HCT116 (cell line): ENCODE results near the gene PRPF19. TPM values are rescaled to one million over a fixed set of nuclear protein-coding genes. Genes with fewer than 3 reads are reported as not detected.

ENCODE experiments used
- ATAC-seq: fragments of 200-7000 bp; cut with Tn5 transposase; 2 replicates; pipeline ENCODE4 v1.9.1; 2020; ENCODE audit warnings: mild to moderate bottlenecking, moderate library complexity
- BruUV-seq: library from RNA; stranded (reverse); fragments of 400-500 nt; replicated peaks from 2 replicates; lab custom pipeline; 2021; lab: Mats Ljungman, UMichigan
- CTCF ChIA-PET: fragments of 300-600 bp; sonication (Branson Sonifier 250); formaldehyde crosslinking; loops from one replicate; lab custom pipeline; 2021; ENCODE audit warnings: antibody characterized with exemption; lab: Charles Lee
- POLR2A ChIA-PET: fragments of 300-600, 350-600 bp; sonication (Branson Sonifier 250); formaldehyde crosslinking; loops from one replicate; lab custom pipeline; 2021; ENCODE audit warnings: antibody characterized with exemption; lab: Charles Lee
- RAD21 ChIA-PET, 2 experiments: fragments of 300-600 bp; sonication (Branson Sonifier 250); formaldehyde crosslinking; loops; one replicate each; lab custom pipeline; 2023; ENCODE audit warnings: low total read pairs in 2 of 2; ENCODE audit not compliant: uncharacterized antibody in 2 of 2, unreplicated experiment in 2 of 2, low non-redundant PET in 1 of 2; lab: Charles Lee
- DNase-seq: peaks from one replicate; pipeline ENCODE4 v3.0.0-alpha.2; 2010; ENCODE audit warnings: low read depth, low spot score
- H2AFZ ChIP-seq: fragments of 200-600 bp; shearing (Covaris generic), sonication (generic); 2 replicates; pipeline ENCODE4 v1.6.1; 2017; ENCODE audit warnings: low read depth, mixed run types, mixed read lengths, antibody characterized with exemption, low read length; ENCODE audit not compliant: poor library complexity, severe bottlenecking
- H3K27ac ChIP-seq: 2 replicates; pipeline ENCODE4 v1.5.1; 2012; ENCODE audit warnings: low read depth, low read length
- H3K27me3 ChIP-seq: fragments of 200-600 bp; sonication (generic); 2 replicates; pipeline ENCODE4 v1.6.1; 2016; ENCODE audit warnings: mixed run types, low read length, mixed read lengths; ENCODE audit not compliant: insufficient read depth
- H3K36me3 ChIP-seq, 2 experiments: fragments of 200-500 bp in 1 of 2; fragments of 200-600 bp in 1 of 2; sonication (Bioruptor generic) in 1 of 2; sonication (generic) in 1 of 2; 2 replicates each; pipeline versions ENCODE4 v1.5.1 to v1.6.1; 2014 to 2016; ENCODE audit warnings: low read length in 2 of 2, inconsistent platforms in 1 of 2, mixed read lengths in 1 of 2, mixed run types in 1 of 2; ENCODE audit not compliant: insufficient read depth in 2 of 2, control insufficient read depth in 1 of 2
- H3K4me1 ChIP-seq, 2 experiments: fragments of 200-600 bp in 1 of 2; sonication (generic) in 1 of 2; 2 replicates each; pipeline versions ENCODE4 v1.5.1 to v1.6.1; 2012 to 2017; ENCODE audit warnings: low read length in 2 of 2, inconsistent platforms in 1 of 2, mild to moderate bottlenecking in 1 of 2, mixed read lengths in 1 of 2, mixed run types in 1 of 2, moderate library complexity in 1 of 2; ENCODE audit not compliant: insufficient read depth in 2 of 2, control insufficient read depth in 1 of 2
- H3K4me2 ChIP-seq: fragments of 200-600 bp; sonication (generic); 2 replicates; pipeline ENCODE4 v1.6.1; 2017; ENCODE audit warnings: mixed run types, low read length, mixed read lengths
- H3K4me3 ChIP-seq, 2 experiments: fragments of 200-600 bp in 1 of 2; sonication (generic) in 1 of 2; replicated peaks in 1 of 2; 2 replicates each; pipeline ENCODE4 v1.5.1; 2011 to 2016; ENCODE audit warnings: low read length in 2 of 2, control low read depth in 1 of 2, low read depth in 1 of 2, mild to moderate bottlenecking in 1 of 2, mixed read lengths in 1 of 2, mixed run types in 1 of 2
- H3K79me2 ChIP-seq: fragments of 200-600 bp; sonication (generic); 2 replicates; pipeline ENCODE4 v1.6.1; 2017; ENCODE audit warnings: mild to moderate bottlenecking, mixed run types, low read length, moderate library complexity, mixed read lengths; ENCODE audit not compliant: insufficient read depth
- H3K9ac ChIP-seq: fragments of 200-600 bp; sonication (generic); 2 replicates; pipeline ENCODE4 v1.6.1; 2016; ENCODE audit warnings: low read length, mixed read lengths
- H3K9me2 ChIP-seq: fragments of 200-600 bp; sonication (generic), shearing (Covaris generic); 2 replicates; pipeline ENCODE4 v1.6.1; 2017; ENCODE audit warnings: mixed run types, mild to moderate bottlenecking, moderate library complexity; ENCODE audit not compliant: insufficient read depth
- H3K9me3 ChIP-seq, 2 experiments: fragments of 200-500 bp in 1 of 2; fragments of 200-600 bp in 1 of 2; sonication (Bioruptor generic) in 1 of 2; sonication (generic) in 1 of 2; 2 replicates each; pipeline ENCODE4 v1.6.1; 2014 to 2017; ENCODE audit warnings: low read length in 2 of 2, mixed read lengths in 2 of 2, inconsistent platforms in 1 of 2, low read depth in 1 of 2, mild to moderate bottlenecking in 1 of 2, mixed run types in 1 of 2, moderate library complexity in 1 of 2; ENCODE audit not compliant: control insufficient read depth in 1 of 2, insufficient read depth in 1 of 2
- H4K20me1 ChIP-seq: fragments of 200-600 bp; sonication (generic), shearing (Covaris generic); 2 replicates; pipeline ENCODE4 v1.6.1; 2017; ENCODE audit warnings: mixed run types, mild to moderate bottlenecking, moderate library complexity; ENCODE audit not compliant: insufficient read depth
- CBX3 ChIP-seq: IDR thresholded peaks from 2 replicates; pipeline ENCODE4 v1.6.1; 2012; ENCODE audit warnings: low read depth
- CEBPB ChIP-seq: IDR thresholded peaks from 2 replicates; pipeline ENCODE4 v1.6.1; 2012; ENCODE audit warnings: low read depth
- CTCF ChIP-seq, 3 experiments: fragments of 200-600 bp in 1 of 3; sonication (generic) in 1 of 3; IDR thresholded peaks in 2 of 3; conservative IDR thresholded peaks in 1 of 3; 2 replicates each; pipeline ENCODE4 v1.5.1; 2012 to 2017; ENCODE audit warnings: low read depth in 2 of 3, low read length in 2 of 3, antibody characterized with exemption in 1 of 3, borderline replicate concordance in 1 of 3, control low read depth in 1 of 3, mild to moderate bottlenecking in 1 of 3, mixed read lengths in 1 of 3, mixed run types in 1 of 3, moderate library complexity in 1 of 3; ENCODE audit not compliant: insufficient read depth in 1 of 3
- EGR1 ChIP-seq: IDR thresholded peaks from 2 replicates; pipeline ENCODE4 v1.6.1; 2012; ENCODE audit warnings: low read depth
- EZH2 ChIP-seq: fragments of 200-600 bp; sonication (generic); IDR thresholded peaks from 2 replicates; pipeline ENCODE4 v1.6.1; 2017; ENCODE audit warnings: antibody characterized with exemption, mixed run types
- JUND ChIP-seq: IDR thresholded peaks from 2 replicates; pipeline ENCODE4 v1.6.1; 2012
- TCF7L2 ChIP-seq: IDR thresholded peaks from 2 replicates; pipeline ENCODE4 v1.7.0; 2011; ENCODE audit warnings: borderline replicate concordance, inconsistent platforms; ENCODE audit not compliant: insufficient read depth, insufficient read length; ENCODE audit errors: extremely low read depth
- YY1 ChIP-seq: IDR thresholded peaks from 2 replicates; pipeline ENCODE4 v1.6.1; 2011; ENCODE audit warnings: low read length, low read depth, moderate library complexity, mild to moderate bottlenecking; ENCODE audit not compliant: insufficient replicate concordance; ENCODE audit errors: extremely low read depth
- ZFX ChIP-seq: fragments of 450-650 bp; IDR thresholded peaks from 2 replicates; pipeline ENCODE4 v1.6.1; 2017
- intact Hi-C: fragments of 100-400 bp; cut with micrococcal nuclease; formaldehyde crosslinking; loops from 2 replicates; pipeline ENCODE4 v1.10.0; 2022
- total RNA-seq: library from RNA; stranded (reverse); gene quantifications from one replicate; pipeline ENCODE4 v1.2.1, GENCODE V29; 2021; ENCODE audit not compliant: unreplicated experiment
- TF ChIP-seq, protein P1 (sequence below): IDR thresholded peaks from 2 replicates; pipeline ENCODE4 v1.6.1; 2011; ENCODE audit warnings: mild to moderate bottlenecking, low read length, moderate library complexity; ENCODE audit not compliant: insufficient replicate concordance; ENCODE audit errors: extremely low read depth

The PRPF19 gene
- total RNA-seq, 1 experiment from 2014 or later: 156 TPM

DNA sequence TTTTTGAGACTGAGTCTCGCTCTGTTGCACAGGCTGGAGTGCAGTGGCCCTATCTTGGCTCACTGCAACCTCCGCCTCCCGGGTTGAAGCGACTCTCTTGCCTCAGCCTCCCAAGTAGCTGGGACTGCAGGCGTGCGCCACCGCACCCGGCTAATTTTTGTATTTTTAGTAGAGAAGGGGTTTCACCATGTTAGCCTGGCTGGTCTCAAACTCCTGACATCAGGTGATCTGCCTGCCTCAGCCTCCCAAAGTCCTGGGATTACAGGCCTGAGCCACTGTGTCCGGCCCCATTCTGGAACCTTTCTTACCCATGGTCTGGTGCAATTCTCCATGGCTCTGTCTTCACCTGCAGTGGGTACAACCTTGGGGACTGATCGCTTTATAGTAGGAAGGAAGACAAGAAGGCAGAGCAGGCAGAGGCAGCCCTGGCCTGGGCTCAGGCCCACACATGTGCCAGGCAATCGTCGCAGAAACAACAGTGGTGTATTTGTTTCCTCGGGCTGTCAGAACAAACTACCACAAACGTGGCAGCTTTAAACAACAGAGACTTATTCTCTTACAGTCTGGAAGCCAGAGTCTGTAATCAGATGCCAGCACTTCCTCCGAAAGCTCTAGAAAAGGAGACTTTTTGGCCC is 46.7 kb downstream of the PRPF19 start:
- CTCF ChIA-PET: no interaction called here
- Histone ChIP-seq H4K20me1 (no peaks in the 10 kb centered on the region), H3K9me3 (no peaks in the 10 kb centered on the region), H3K4me2 (no peak overlapping the region), H3K36me3 (no peaks in the 10 kb centered on the region), H3K79me2 (no peaks in the 10 kb centered on the region), H3K4me3 (no peak overlapping the region), H3K27ac (no peak overlapping the region), H2AFZ (no peak overlapping the region), H3K9ac (no peak overlapping the region), H3K4me1 (no peaks in the 10 kb centered on the region), H3K27me3 (0 out of 2 replicates have a peak, but pooled peaks cover 4% of the 10 kb centered on the region), H3K9me2 (no peaks in the 10 kb centered on the region)
- no peak for DNase-seq
- no peak for ATAC-seq
- intact Hi-C loops: no loop called here
- POLR2A ChIA-PET: no interaction called here
- TF ChIP-seq CBX3 (no peak), JUND (no peak), EZH2 (no peak), CTCF (IDR thresholded peaks at IDR 0.05 in 2 of 3, conservative IDR thresholded peaks at IDR 0.05 in 1 of 3; ENCODE audit: borderline replicate concordance in 1 of 3, insufficient read depth in 1 of 3, low read depth in 2 of 3, low read length in 2 of 3) (no peak), ZFX (no peak), YY1 (no peak), EGR1 (no peak), CEBPB (no peak), TCF7L2 (no peak)
- TF ChIP-seq, protein P1, sequence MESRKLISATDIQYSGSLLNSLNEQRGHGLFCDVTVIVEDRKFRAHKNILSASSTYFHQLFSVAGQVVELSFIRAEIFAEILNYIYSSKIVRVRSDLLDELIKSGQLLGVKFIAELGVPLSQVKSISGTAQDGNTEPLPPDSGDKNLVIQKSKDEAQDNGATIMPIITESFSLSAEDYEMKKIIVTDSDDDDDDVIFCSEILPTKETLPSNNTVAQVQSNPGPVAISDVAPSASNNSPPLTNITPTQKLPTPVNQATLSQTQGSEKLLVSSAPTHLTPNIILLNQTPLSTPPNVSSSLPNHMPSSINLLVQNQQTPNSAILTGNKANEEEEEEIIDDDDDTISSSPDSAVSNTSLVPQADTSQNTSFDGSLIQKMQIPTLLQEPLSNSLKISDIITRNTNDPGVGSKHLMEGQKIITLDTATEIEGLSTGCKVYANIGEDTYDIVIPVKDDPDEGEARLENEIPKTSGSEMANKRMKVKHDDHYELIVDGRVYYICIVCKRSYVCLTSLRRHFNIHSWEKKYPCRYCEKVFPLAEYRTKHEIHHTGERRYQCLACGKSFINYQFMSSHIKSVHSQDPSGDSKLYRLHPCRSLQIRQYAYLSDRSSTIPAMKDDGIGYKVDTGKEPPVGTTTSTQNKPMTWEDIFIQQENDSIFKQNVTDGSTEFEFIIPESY: no peak
- RAD21 ChIA-PET: no interaction called here
- BruUV-seq: no TSS peak
